ENCODE results near the gene MOCOS.
"Not testable (repeated sequence)": the region's sequence is repeated elsewhere in the genome, so short reads cannot be mapped to it uniquely, and the experiment has no call there.

The MOCOS gene, protein sequence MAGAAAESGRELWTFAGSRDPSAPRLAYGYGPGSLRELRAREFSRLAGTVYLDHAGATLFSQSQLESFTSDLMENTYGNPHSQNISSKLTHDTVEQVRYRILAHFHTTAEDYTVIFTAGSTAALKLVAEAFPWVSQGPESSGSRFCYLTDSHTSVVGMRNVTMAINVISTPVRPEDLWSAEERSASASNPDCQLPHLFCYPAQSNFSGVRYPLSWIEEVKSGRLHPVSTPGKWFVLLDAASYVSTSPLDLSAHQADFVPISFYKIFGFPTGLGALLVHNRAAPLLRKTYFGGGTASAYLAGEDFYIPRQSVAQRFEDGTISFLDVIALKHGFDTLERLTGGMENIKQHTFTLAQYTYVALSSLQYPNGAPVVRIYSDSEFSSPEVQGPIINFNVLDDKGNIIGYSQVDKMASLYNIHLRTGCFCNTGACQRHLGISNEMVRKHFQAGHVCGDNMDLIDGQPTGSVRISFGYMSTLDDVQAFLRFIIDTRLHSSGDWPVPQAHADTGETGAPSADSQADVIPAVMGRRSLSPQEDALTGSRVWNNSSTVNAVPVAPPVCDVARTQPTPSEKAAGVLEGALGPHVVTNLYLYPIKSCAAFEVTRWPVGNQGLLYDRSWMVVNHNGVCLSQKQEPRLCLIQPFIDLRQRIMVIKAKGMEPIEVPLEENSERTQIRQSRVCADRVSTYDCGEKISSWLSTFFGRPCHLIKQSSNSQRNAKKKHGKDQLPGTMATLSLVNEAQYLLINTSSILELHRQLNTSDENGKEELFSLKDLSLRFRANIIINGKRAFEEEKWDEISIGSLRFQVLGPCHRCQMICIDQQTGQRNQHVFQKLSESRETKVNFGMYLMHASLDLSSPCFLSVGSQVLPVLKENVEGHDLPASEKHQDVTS

DNA sequence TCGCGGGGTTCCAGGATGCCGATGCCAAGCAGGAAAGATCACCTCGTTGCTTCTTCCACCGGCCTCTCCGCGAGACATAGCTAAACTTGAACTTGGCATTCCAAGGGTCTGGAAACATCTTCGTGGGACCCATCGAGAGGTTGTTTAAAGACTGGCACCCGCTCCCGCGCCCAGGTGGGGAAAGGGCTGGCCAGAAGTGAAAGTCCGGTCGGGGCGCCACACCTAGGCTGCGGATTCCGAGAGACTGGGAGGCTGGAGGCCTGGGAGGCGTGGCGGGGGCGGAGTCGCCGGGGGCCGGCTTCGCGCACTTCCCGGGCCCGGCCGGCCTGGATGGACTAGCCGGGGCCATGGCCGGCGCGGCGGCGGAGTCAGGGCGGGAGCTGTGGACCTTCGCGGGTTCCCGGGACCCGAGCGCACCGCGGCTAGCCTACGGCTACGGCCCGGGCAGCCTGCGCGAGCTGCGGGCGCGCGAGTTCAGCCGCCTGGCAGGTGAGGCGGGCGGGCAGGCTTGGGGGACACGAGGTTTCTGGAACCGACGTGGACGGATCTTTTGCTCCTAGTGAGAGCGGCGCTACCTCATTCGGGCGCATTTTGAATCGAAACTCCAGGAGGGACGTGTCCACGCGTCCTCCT is at the start of gene MOCOS:
Gene MOCOS (plus strand): TSS at position 305 of the 633 bp plus-strand sequence. CDS start 43 bp downstream, at position 348.
- no peak for DNase-seq

DNA sequence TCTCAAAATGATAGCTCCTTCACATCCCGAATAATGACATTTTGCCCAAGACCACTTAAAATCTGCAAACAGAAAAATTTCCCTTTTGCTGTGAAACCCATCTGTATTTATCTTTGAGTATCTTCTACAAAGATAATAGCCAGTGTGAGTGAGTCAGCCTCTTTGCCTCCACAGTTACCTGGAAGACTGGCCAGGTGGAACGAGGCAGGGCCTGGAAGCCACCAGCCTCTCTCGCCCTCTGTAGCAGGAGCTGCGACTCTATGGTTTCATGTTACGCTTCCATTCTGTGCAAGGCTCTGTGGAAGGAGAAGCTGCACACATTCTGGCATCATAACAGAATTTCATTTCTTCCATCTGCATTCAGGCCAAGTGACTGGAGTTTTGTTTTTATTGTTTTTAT is 48.1 kb upstream of the MOCOS start:
- DNase-seq = no peak

DNA sequence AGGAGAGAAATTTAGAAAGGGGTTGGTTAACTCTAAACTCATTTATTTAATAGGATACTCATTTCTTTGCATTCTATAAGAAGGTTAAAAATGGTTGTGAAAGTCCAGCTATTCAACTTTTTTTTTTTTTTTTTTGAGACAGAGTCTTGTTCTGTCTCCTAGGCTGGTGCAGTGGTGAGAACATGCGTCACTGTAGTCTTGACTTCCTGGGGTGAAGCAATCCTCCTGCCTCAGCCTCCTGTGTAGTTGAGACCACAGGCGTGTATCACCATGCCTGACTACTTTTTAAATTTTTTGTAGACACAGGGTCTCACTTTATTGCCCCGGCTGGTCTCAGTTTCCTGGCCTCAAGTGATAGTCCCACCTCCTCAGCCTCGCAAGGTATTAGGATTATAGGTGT is 45.7 kb upstream of the MOCOS start:
- no peak for DNase-seq

DNA sequence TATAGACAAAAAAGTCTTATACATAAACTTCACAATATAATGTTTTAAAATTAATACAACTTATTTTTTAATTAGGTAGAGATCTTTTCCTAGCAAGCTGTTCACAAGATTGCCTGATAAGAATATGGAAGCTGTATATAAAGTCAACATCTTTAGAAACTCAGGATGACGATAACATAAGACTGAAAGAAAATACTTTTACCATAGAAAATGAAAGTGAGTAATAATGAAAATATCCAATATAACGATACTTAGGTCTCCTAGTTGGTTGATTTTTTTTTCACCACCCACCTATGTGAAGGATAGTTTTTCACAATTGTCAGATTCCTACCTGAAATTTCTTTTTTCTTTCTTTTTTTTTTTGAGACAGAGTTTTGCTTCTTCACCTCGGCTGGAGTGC is 44.5 kb upstream of the MOCOS start:
- no peak for DNase-seq

DNA sequence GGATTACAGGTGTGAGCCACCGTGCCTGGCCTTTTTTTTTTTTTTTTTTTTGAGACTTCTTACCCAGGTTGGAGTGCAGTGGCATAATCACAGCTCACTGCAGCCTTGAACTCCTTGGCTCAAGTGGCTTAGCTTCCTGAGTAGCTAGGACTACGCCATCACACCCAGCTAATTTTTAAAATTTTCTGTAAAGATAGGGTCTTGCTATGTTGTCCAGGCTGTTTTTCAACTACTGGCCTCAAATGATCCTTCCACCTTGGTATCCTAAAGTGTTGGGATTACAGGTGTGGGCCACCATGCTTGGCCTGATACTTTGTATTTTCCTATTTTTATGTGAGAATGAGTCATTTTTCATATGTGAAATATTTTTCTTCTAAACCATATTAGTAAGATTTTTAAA is 43.9 kb upstream of the MOCOS start:
- DNase-seq = no peak

DNA sequence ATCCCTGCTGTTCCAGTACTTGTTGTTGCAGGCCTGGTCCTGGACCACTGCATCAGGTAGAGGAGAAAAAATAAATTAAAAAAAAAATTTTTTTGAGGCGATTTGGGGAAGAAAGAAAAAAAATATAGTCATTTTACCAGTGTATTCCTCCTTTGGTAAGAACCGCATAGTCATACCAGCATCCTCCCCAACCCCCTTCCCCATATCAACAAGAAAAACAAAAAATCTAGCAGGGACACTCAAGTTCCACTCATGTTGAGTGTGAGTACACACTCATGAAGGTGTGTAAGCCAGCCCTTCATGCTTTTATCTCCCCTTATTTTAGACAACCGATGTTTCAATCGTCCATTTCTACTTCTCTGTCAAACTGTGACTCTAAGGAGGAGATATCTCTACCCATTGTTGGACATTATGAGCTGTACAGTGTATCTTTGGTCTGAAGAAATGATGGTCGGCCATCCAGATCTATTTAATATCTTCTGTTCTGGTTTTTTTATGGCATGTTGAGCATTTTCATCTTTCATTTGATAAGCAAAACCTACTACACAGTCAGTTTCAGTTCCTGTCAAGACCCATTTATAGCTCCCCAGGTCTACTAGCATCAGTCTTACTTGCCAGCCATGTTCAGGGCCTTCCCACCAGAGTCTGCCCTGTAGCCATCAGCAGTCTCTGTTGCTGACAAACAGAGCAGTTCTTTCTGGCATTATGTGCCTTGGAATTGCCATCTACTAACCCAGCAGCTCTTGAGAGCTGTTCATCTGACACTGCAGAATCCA is 37.6 kb upstream of the MOCOS start:
- no peak for DNase-seq

DNA sequence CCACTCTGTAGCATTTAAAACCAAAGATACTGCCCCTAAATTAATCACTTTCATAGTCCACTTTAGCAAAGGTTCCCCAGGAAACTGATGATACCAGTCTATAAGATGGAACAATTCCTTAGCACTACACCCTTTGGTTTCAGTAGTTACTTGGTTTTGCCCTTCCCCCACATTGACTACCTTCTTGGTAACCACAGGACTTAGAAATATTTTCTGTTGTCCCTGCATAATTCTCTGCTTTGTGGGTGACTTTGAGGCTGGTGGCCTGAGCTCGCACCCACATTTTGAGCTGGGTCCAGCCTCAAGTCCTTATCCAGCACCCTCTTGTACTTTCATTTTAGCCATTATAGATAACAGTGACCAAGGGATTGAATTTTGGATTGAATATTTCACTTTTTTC is 34.5 kb upstream of the MOCOS start:
- DNase-seq = no peak

DNA sequence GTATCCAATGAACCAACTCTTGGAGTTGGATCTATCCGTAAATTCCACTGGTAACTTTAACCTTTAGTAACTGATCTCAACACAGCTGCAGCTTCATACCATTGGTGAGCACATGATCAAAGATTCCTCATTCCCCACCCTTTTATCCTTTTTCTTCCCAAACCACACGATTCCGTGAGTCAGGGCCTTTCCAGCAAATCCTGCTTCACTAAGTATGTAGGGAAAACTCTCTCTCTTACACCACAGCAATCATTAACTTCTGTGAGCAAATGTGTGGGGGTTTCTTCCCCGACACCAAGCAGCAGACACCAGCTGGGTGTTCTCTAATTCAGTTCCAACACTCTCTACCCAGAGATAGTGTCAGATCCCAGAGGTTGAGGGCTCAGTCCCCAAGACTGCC is 34.1 kb upstream of the MOCOS start:
- no peak for DNase-seq

DNA sequence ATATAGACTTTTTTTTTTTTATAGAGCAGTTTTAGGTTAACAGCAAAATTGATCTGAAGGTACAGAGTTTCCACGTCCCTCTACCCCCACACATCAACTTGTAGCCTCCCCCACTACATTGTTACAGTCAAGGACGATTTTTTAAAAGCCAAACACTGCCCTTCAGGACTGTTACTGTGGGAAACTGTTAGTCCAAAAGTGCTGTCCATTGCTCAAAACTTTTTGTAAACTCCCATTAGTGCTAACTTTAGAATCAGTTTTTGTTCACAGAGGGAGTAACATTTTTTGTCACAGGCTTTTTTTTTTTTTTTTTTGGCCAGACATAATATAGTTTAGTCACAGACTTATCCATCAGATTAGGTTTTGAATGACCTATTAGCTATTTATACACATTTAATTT is 33.5 kb upstream of the MOCOS start:
- no peak for DNase-seq

DNA sequence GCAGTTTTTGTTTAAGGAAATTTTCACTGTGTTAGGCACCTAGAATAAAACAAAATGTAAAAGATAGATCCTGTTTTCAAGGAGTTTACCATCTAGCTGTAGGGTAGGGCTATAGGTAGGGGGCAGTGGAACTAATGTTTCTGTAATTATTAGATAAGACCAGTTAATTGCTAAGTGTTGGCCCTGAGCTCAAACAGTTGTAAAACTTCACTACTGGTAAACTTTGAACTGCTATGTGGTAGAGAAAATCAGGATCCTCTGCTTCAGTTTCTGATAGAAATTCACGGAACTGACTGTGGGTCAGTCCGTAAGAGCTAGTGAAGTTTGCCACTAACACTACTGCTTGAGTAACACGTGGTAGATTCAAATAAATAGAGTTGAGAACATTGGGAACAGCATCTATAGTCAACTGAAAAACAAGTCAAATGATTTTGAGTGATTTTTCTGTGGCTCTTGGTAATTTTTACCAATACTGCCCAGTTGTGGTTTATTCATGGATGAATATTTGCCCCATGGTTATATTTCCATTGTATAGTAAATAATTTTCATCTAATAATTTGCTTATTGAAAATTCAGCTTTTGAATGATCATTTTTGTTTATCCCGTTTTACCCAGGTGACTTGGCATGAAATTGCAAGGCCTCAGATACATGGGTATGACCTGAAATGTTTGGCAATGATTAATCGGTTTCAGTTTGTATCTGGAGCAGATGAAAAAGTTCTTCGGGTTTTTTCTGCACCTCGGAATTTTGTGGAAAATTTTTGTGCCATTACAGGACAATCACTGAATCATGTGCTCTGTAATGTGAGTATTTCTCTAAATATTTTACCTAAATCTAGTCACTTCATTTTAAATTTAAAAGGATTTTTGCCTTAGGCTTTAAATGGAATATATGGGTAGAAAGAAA is 31.2 kb upstream of the MOCOS start:
- DNase-seq = no peak

DNA sequence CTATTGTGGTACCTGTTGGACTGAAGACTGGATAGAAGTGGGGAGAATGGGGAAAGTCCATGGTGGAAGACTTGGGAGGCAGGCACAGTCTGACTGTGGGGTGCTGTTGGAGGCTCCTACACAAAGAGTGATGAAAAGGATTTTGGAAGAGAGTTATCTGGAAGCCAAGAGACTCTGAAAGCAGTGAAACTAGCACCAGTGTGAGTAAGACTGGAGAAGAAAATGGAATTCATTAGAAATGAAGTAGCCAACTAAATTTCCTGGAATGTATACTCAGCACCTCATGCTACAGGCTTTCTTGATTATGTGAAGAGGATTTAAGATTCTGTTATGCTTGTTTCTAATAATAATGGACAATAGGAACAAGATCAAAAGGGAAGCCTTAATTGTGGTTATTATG is 29.9 kb upstream of the MOCOS start:
- DNase-seq = no peak

DNA sequence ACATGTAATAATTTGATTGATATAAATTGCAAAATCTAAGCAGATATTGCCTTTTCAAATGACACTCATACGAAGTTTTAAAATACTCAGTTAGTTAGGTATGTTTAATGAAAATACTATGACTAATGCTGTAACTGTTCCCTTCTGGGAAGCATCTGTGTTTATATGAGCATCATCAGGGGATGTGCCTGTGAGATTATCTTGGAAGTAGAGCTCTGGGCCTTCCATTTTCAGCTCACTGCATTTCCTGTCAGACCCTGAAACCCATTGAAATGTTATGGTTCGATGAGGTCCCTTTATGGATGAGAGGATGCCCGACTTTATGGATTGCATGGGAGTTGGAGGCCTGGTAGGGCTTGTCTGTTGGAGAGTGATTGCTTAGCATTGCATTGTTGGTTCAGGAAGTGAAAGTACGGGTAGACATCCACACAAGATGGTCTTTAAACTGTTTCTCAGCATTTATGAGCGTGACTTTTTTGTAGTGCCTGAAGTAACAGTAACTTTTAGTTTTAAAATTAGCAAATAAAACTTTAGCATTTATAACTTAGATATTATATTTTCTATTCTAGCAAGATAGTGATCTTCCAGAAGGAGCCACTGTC is 28.9 kb upstream of the MOCOS start:
- no peak for DNase-seq

DNA sequence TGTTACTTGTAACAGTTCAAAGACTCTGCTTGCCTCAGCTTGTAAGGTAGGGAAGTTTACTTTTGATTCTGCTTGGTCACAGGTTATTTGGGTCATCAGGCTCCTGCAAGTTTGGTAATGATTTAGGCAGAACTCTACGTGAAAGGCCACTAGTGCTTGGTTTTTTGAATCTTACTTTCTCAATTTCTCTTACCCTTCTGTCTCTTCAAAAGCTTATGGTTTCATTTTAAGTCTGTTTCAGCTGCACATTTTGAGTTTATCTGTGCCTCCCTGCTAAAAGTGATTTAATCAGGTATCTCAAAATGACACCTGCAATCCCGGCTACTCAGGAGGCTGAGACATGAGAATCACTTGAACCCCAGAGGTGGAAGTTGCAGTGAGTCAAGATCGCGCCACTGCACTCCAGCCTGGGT is 26.3 kb upstream of the MOCOS start:
- no peak for DNase-seq

DNA sequence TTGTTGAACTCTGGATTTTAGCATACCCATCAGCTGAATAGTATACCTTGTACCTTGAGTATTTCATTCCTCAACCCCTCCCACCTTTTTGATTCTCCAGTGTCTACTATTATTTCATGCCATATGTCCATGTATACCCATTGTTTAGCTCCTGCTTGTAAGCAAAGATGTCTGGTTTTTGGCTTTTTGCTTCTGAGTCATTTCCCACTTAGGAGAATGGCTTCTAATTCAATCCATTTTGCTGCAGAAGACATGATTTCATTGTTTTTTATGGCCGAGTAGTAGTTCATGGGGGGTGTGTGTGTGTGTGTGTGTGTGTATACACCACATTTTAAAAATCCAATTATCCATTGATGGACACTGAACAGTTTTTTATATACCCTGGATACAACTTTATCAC is 24.3 kb upstream of the MOCOS start:
- no peak for DNase-seq

DNA sequence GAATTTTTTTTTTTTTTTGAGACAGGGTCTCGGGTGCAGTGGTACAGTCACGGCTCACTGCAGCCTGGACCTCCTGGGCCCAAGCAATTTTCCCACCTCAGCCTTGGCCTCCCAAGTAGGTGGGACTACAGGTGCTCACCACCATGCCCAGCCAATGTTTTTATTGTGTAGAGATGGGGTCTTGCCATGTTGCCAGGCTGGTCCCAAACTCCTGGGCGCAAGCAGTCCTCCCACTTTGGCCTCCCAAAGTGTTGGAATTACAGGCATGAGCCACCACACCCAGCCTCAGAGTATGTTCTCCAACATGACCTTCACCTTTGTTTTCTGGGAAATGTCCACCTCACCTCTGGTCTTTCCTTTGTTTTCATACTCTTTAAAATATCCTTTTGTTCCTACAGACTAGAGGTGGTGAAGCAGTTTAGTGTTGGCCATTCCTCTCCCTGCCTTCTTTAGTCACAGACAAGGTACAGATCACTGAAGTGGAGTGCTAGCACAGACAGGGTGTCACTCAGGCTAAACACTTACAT is 19.5 kb upstream of the MOCOS start:
- no peak for DNase-seq

DNA sequence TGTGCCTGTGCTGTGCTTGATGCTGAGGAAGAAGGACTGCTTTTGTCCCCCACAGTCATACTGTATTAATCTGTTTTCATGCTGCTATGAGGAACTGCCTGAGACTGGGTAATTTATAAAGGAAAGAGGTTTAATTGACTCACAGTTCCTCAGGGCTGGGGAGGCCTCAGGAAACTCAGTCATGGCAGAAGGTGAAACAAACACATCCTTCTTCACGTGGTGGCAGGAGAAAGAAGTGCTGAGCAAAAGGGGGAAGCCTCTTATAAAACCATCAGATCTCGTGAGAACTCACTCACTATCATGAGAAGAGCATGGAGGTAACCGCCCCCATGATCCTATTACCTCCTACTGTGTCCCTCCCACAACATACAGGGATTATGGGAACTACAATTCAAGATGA is 19.0 kb upstream of the MOCOS start:
- DNase-seq = not testable (repeated sequence)

DNA sequence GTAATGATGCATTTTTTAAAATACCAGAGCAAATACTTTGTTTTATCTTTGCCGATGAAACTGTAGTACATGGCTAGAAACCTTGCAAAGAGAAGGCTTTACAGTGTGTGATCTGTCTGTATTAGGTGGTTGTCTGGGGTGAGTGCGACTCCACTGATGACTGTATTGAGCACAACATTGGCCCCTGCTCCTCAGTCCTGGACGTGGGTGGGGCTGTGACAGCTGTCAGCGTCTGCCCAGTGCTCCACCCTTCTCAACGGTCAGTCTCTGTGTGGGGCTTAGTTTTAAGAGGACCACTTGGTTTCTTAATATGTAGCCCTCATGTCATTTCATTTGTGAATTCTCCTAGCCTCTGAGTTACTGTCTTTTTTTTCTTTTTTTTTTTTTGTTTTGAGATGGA is 17.4 kb upstream of the MOCOS start:
- no peak for DNase-seq

DNA sequence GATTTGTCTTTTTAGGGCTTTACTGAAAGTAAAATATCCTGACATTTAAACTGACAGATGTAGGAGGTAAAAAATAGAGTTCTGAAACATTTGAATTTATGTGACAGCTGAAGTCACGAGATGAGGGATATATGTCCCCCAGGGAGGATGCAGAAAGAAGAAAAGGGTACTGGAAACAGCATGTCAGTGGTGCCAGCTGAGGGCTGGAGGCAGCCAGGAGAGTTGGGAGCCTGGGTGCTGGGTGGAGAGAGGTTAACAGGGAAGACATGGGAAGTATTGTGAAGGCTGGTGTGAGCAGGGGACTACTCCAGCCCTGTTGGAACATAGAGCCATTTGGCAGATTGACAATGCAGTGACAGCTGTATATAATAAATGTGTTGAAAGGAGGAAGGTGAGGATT is 11.8 kb upstream of the MOCOS start:
- no peak for DNase-seq

DNA sequence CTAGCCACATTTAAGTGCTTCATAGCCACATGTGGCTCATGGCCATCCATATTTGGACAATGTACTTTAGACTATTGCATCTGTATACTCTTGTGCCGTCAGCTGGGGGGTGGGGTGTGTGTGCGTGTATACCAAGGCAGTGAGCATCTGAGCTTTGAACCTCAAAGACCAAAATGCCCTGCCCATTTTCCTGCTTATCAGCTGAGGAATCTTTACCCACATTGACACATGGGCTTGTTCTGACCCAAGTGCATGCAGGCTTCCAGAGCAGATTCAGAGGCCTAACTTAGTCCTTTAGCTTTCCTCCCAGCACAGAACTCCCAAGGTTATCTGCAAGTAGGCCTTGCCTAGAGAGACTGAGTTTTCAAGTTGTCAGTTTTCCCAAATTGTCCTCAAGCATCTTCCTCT is 11.1 kb upstream of the MOCOS start:
- DNase-seq = no peak

DNA sequence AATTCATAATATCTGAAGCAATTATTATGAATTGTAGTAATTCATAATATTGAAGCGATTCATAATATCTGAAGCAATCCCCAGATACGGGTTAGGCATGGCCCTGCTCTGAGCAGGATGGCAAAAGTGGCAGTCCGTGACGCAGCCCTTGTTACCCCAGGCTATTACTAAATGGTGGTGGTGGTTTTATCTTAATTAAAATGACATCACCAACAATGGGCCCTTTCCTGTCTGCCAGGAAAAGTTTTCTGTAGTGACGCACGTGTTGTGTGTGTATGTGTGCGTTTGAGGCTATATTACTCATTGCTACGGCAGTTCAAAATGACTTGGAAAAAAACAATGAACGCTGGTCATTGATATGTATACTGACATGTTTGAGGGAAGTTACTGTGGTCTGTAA is 10.6 kb upstream of the MOCOS start:
- DNase-seq = no peak

DNA sequence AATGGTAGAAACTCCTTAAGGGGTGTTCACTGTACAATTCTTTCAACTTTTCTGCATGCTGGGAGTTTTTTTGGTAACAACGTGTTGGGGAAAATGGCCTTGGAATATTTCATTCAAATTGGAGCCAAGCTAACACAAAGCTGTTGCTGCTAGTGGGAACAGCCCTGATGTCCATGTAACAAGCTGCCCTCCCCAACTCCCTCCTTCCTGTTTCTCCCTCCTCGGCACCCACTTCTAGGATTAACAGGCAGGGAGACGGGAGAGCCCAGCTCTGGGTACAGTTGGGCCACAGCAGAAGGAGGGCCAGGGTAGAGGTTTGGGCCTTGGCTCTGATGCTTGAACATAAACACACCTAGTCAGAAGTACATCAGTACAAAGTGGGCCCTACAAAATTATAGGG is 9.4 kb upstream of the MOCOS start:
- no peak for DNase-seq
